Activated CD8-positive, alpha-beta memory T cell treated with anti-CD3 and anti-CD28 coated beads for 4 hours (primary cell): ENCODE results near the gene KLHL35.
"Not testable (repeated sequence)": the region's sequence is repeated elsewhere in the genome, so short reads cannot be mapped to it uniquely, and the experiment has no call there.

Experiments
- DNase-seq, 2 donors: peaks; one replicate each; pipeline ENCODE4 v3.0.0-alpha.2; 2020; ENCODE audit warnings: low read depth in 2 of 2

KLHL35 gene

GRCh38 chr11:75394085-75394840 lies 38.7 kb downstream of the KLHL35 start:
- DNase-seq, result no peak

- no peak for DNase-seq
Observed at GRCh38 chr11:75389925-75390324, 43.1 kb downstream of the KLHL35 start.

GRCh38 chr11:75389276-75389605 lies 43.8 kb downstream of the KLHL35 start:
- DNase-seq, result no peak

GRCh38 chr11:75388386-75389275 lies 44.4 kb downstream of the KLHL35 start:
- DNase-seq, result peak; percentile 46 to 56

GRCh38 chr11:75387736-75388294 lies 45.2 kb downstream of the KLHL35 start:
- no peak for DNase-seq

GRCh38 chr11:75386942-75387630 lies 45.9 kb downstream of the KLHL35 start:
- DNase-seq, result no peak

- peak; percentile 43 to 55 for DNase-seq
Observed at GRCh38 chr11:75384438-75385080, 48.4 kb downstream of the KLHL35 start.

GRCh38 chr11:75383246-75383645 lies 49.8 kb downstream of the KLHL35 start:
- DNase-seq, result no peak

GRCh38 chr11:75380716-75381420 lies 52.1 kb downstream of the KLHL35 start:
- no peak for DNase-seq

- DNase-seq, result no peak
Observed at GRCh38 chr11:75380245-75380644, 52.8 kb downstream of the KLHL35 start.

GRCh38 chr11:75378776-75379175 lies 54.2 kb downstream of the KLHL35 start:
- DNase-seq, result not testable (repeated sequence)

GRCh38 chr11:75376175-75376574 lies 56.8 kb downstream of the KLHL35 start:
- no peak for DNase-seq

- DNase-seq, result no peak
Observed at GRCh38 chr11:75375626-75376025, 57.4 kb downstream of the KLHL35 start.

GRCh38 chr11:75374646-75375045 lies 58.4 kb downstream of the KLHL35 start:
- no peak for DNase-seq

GRCh38 chr11:75373201-75373600 lies 59.8 kb downstream of the KLHL35 start:
- DNase-seq, result no peak
